Activated CD4-positive, alpha-beta memory T cell treated with anti-CD3 and anti-CD28 coated beads for 36 hours (primary cell): Measurements from ENCODE around the gene ONECUT1. TPM values are rescaled to one million over a fixed set of nuclear protein-coding genes. Genes with fewer than 3 reads are reported as not detected.
"Not testable (repeated sequence)": the region's sequence is repeated elsewhere in the genome, so short reads cannot be mapped to it uniquely, and the experiment has no call there.

Experiments
- CTCF ChIA-PET: fragments of 350-600 bp; sonication (Branson Sonifier 250); formaldehyde crosslinking; loops from one replicate; lab custom pipeline; 2021; ENCODE audit warnings: antibody characterized with exemption, inconsistent platforms; lab: Charles Lee
- POLR2A ChIA-PET: fragments of 350-600 bp; sonication (Branson Sonifier 250); formaldehyde crosslinking; loops from one replicate; lab custom pipeline; 2021; ENCODE audit warnings: antibody characterized with exemption; lab: Charles Lee
- DNase-seq: peaks from one replicate; pipeline ENCODE4 v3.0.0-alpha.2; 2020
- H3K27ac Mint-ChIP-seq: one replicate; pipeline ENCODE4 v1.8.0; 2021; ENCODE audit warnings: mixed read lengths
- H3K27me3 Mint-ChIP-seq: one replicate; pipeline ENCODE4 v1.8.0; 2021; ENCODE audit warnings: mixed read lengths
- H3K36me3 Mint-ChIP-seq: one replicate; pipeline ENCODE4 v1.8.0; 2021; ENCODE audit warnings: mixed read lengths
- H3K4me1 Mint-ChIP-seq: one replicate; pipeline ENCODE4 v1.8.0; 2021; ENCODE audit warnings: low read depth, mixed read lengths
- H3K4me3 Mint-ChIP-seq: one replicate; pipeline ENCODE4 v1.8.0; 2021; ENCODE audit warnings: mild to moderate bottlenecking, mixed read lengths
- H3K9me3 Mint-ChIP-seq: one replicate; pipeline ENCODE4 v1.8.0; 2021; ENCODE audit warnings: mixed read lengths
- intact Hi-C: fragments of 100-400 bp; cut with micrococcal nuclease; formaldehyde crosslinking; loops from one replicate; pipeline ENCODE4 v1.15.1; 2023
- total RNA-seq, 2 experiments: library from RNA; stranded (reverse); gene quantifications; one replicate each; pipeline ENCODE4 v1.2.3, GENCODE V29; 2021

Gene ONECUT1
- total RNA-seq: not detected

GRCh38 chr15:52790169-52790708 lies at the start of gene ONECUT1:
TSS of gene ONECUT1 (minus strand) at chr15:52790336. CDS start at chr15:52789884, 452 bp downstream.
- peaks cover 82% of the 10 kb centered on the region for H3K27me3 Mint-ChIP-seq
- ChIA-PET POLR2A (no interaction called here), CTCF (no interaction called here)
- intact Hi-C loops: no loop called here
- H3K4me3 Mint-ChIP-seq: peak within 1 kb of the TSS; percentile 55
- H3K27ac Mint-ChIP-seq: no peak within 1 kb of the TSS
- no peaks in the 10 kb centered on the region for H3K9me3 Mint-ChIP-seq
- DNase-seq: peak; percentile 65
- H3K36me3 Mint-ChIP-seq: no peaks in the 10 kb centered on the region
- peaks cover 28% of the 10 kb centered on the region for H3K4me1 Mint-ChIP-seq

DNA sequence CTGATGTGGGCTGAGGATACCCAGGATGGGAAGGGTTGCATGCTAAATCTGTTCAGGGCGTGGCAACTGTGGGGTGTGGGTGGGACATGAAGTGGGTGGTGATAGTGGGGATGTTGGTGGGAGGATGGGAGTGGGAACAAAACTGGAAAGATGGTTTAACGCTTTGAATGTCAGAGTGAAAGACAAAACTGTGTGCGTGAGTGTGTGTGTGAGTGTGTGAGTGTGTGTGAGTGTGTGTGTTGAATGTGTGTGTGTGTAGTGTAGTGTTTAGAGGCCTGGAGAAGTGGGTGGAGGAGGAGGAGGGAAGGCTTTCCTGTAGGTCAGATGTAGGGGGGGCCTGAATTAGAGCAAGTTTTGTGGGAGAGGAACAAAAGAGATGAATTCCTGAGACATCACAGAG lies 44.2 kb upstream of the ONECUT1 start:
- no peaks in the 10 kb centered on the region for H3K36me3 Mint-ChIP-seq
- DNase-seq: no peak
- H3K9me3 Mint-ChIP-seq: no peaks in the 10 kb centered on the region
- H3K27me3 Mint-ChIP-seq: peaks cover 2% of the 10 kb centered on the region
- ChIA-PET CTCF (no interaction called here), POLR2A (no interaction called here)
- H3K4me1 Mint-ChIP-seq: no peaks in the 10 kb centered on the region
- H3K4me3 Mint-ChIP-seq: no peak overlapping the region
- intact Hi-C loops: no loop called here
- no peak overlapping the region for H3K27ac Mint-ChIP-seq

GRCh38 chr15:52824169-52824942 lies 34.2 kb upstream of the ONECUT1 start:
- H3K27me3 Mint-ChIP-seq: peaks cover 30% of the 10 kb centered on the region
- intact Hi-C loops, H3K27ac Mint-ChIP-seq, H3K36me3 Mint-ChIP-seq, H3K4me3 Mint-ChIP-seq, CTCF ChIA-PET, DNase-seq, H3K9me3 Mint-ChIP-seq, POLR2A ChIA-PET, H3K4me1 Mint-ChIP-seq: not testable (repeated sequence)

DNA sequence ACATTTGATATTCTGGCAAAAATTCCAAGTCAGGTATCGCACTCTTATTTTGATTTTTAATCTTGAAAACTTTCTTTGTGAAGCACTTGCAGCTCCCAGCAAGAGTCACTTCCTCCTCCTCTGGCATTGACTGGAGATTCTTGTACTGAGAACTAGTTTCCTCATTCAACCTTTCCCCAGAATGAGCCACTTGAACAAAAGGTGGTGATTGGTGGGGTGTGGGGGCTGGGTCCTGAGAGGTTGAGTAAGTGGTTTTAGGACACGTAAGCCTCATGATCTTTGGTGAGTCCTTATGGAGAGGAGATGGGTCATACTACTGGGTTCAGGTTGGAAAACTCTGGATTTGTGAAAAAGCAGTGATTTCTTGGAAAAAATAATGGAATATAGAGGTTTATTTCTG lies 32.3 kb upstream of the ONECUT1 start:
- Mint-ChIP-seq H3K4me1 (no peaks in the 10 kb centered on the region), H3K27ac (no peak overlapping the region), H3K9me3 (peaks cover 2% of the 10 kb centered on the region), H3K36me3 (no peaks in the 10 kb centered on the region), H3K27me3 (peaks cover 45% of the 10 kb centered on the region), H3K4me3 (no peak overlapping the region)
- intact Hi-C loops: no loop called here
- ChIA-PET POLR2A (no interaction called here), CTCF (no interaction called here)
- DNase-seq: no peak

GRCh38 chr15:52819253-52819652 lies 29.1 kb upstream of the ONECUT1 start:
- ChIA-PET CTCF (no interaction called here), POLR2A (no interaction called here)
- Mint-ChIP-seq H3K4me1 (no peaks in the 10 kb centered on the region), H3K27ac (no peak overlapping the region), H3K4me3 (no peak overlapping the region), H3K27me3 (peaks cover 44% of the 10 kb centered on the region), H3K36me3 (no peaks in the 10 kb centered on the region), H3K9me3 (peaks cover 7% of the 10 kb centered on the region)
- intact Hi-C loops: no loop called here
- no peak for DNase-seq

DNA sequence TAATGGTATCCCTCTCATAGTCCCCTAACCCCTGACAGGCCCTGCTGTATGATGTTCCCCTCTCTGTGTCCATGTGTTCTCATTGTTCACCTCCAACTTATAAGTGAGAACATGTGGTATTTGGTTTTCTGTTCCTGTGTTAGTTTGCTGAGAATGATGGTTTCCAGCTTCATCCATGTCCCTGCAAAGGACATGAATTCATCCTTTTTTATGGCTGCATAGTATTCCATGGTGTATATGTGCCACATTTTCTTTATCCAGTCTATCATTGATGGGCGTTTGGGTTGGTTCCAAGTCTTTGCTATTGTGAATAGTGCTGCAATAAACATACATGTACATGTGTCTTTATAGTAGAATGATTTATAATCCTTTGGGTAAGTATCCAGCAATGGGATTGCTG lies 25.8 kb upstream of the ONECUT1 start:
- H3K4me1 Mint-ChIP-seq, H3K4me3 Mint-ChIP-seq, intact Hi-C loops, DNase-seq, POLR2A ChIA-PET, H3K27ac Mint-ChIP-seq, H3K9me3 Mint-ChIP-seq, H3K36me3 Mint-ChIP-seq, CTCF ChIA-PET: not testable (repeated sequence)
- H3K27me3 Mint-ChIP-seq: peaks cover 33% of the 10 kb centered on the region

GRCh38 chr15:52808996-52809395 lies 18.9 kb upstream of the ONECUT1 start:
- intact Hi-C loops: no loop called here
- no peak overlapping the region for H3K27ac Mint-ChIP-seq

DNA sequence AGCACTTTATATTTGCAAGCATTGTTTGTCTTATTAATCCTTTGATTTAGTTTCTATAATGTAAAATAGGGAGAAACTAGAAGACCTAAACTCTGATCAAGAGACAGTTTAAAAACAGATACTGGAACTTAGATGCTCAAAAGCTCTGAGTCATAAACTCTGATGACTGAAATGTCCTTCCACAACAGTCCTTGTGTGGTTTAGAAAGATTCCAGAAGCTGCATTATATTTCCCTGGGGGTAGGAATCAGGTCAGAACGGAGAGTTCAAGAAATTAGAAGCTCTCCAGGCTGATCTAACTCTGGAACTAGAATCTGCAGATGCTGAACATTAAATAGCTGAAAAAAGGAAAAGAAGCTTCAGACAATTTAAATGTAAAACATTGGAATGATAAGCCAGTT lies 18.3 kb upstream of the ONECUT1 start:
- Mint-ChIP-seq H3K27me3 (peaks cover 45% of the 10 kb centered on the region), H3K36me3 (no peaks in the 10 kb centered on the region), H3K4me3 (no peak overlapping the region), H3K9me3 (no peaks in the 10 kb centered on the region), H3K4me1 (peaks cover 11% of the 10 kb centered on the region), H3K27ac (no peak overlapping the region)
- intact Hi-C loops: no loop called here
- ChIA-PET CTCF (no interaction called here), POLR2A (no interaction called here)
- no peak for DNase-seq

More at GRCh38 chr15:52808996-52809395, 18.9 kb upstream of the ONECUT1 start:
- DNase-seq: no peak
- H3K27me3 Mint-ChIP-seq: peaks cover 45% of the 10 kb centered on the region
- peaks cover 8% of the 10 kb centered on the region for H3K4me1 Mint-ChIP-seq
- no peaks in the 10 kb centered on the region for H3K36me3 Mint-ChIP-seq
- ChIA-PET POLR2A (no interaction called here), CTCF (no interaction called here)
- H3K4me3 Mint-ChIP-seq: no peak overlapping the region
- no peaks in the 10 kb centered on the region for H3K9me3 Mint-ChIP-seq

GRCh38 chr15:52806284-52806655 lies 16.1 kb upstream of the ONECUT1 start:
- Mint-ChIP-seq H3K27ac (no peak overlapping the region), H3K9me3 (no peaks in the 10 kb centered on the region), H3K36me3 (no peaks in the 10 kb centered on the region), H3K4me3 (no peak overlapping the region), H3K4me1 (peaks cover 15% of the 10 kb centered on the region), H3K27me3 (peaks cover 66% of the 10 kb centered on the region)
- ChIA-PET CTCF (interaction anchor here (1.4 to 4.4 kb wide), 2 partner anchors 13 to 24 kb away, joined by 4 to 18 read pairs; no protein-coding TSS in a partner anchor), POLR2A (no interaction called here)
- intact Hi-C loops: no loop called here
- DNase-seq: no peak

- no peaks in the 10 kb centered on the region for H3K9me3 Mint-ChIP-seq
Measured at GRCh38 chr15:52805351-52806283, 15.5 kb upstream of the ONECUT1 start.

DNA sequence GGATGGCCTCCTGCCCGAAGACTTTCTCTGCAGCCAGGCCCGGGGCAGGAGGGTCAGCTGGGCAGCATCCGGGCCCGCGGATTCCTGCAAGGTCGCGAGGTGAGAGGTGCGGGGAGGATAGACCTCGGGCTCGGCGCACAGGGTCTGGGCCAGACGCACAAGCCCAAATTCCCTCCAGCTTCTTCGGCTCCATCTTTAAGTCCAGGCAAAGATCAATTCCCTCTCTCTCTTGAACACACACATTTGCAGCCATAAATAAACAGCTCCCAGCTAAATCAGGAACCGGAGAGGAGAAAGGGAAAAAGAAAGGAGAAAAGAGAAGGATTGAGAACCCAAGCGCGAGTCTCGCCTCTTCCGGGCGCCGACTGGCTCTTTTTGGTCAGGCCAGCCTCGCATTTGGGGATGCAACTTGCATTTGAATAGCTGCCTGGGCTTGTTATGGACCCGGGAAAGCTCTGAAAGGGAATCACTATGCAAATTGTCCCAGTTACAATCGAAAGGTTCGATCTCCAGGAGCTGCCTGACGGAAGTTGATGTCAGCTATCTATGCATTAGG lies 14.5 kb upstream of the ONECUT1 start:
- DNase-seq: no peak
- intact Hi-C loops: loop anchor here (2.0 kb wide), 1 partner anchor 24 kb away; no protein-coding TSS in a partner anchor
- peaks cover 20% of the 10 kb centered on the region for H3K4me1 Mint-ChIP-seq
- no peak overlapping the region for H3K27ac Mint-ChIP-seq
- H3K27me3 Mint-ChIP-seq: peaks cover 76% of the 10 kb centered on the region
- peaks cover 3% of the 10 kb centered on the region for H3K36me3 Mint-ChIP-seq
- peak overlapping the region; percentile 60 for H3K4me3 Mint-ChIP-seq
- CTCF ChIA-PET: interaction anchor here (0.8 to 4.4 kb wide), 3 partner anchors 12 to 25 kb away, joined by 3 to 18 read pairs (median 4); no protein-coding TSS in a partner anchor
- POLR2A ChIA-PET: no interaction called here
- H3K9me3 Mint-ChIP-seq: no peaks in the 10 kb centered on the region

More at GRCh38 chr15:52805351-52806283, 15.5 kb upstream of the ONECUT1 start:
- Mint-ChIP-seq H3K27me3 (peaks cover 72% of the 10 kb centered on the region), H3K4me1 (peaks cover 18% of the 10 kb centered on the region), H3K27ac (no peak overlapping the region), H3K36me3 (peaks cover 3% of the 10 kb centered on the region), H3K4me3 (peak overlapping the region; percentile 50)
- CTCF ChIA-PET: interaction anchor here (0.8 to 4.4 kb wide), 3 partner anchors 12 to 26 kb away, joined by 4 to 18 read pairs (median 4); no protein-coding TSS in a partner anchor
- POLR2A ChIA-PET: interaction anchor here (0.6 kb wide), 1 partner anchor 27 kb away, joined by 3 read pairs; no protein-coding TSS in a partner anchor
- intact Hi-C loops: loop anchor here (2.0 kb wide), 1 partner anchor 25 kb away; no protein-coding TSS in a partner anchor
- DNase-seq: no peak
